ENCODE measurements around the gene CLMN. TPM values are rescaled to one million over a fixed set of nuclear protein-coding genes. Genes with fewer than 3 reads are reported as not detected.

Gene CLMN
- 19.6 TPM for total RNA-seq

GRCh38 chr14:95319312-95320077 lies at the start of gene CLMN:
Gene CLMN, minus strand, starts transcription at chr14:95319908. Its CDS starts 116 bp downstream, at chr14:95319792.
- DNase-seq (ENCODE audit: extremely low spot score in 2 of 2) = no peak
- peak within 1 kb of the TSS; percentile 88 to 89 for H3K4me3 ChIP-seq
- H3K9me3 ChIP-seq = no peaks in the 10 kb centered on the region
- H3K27ac ChIP-seq = peak within 1 kb of the TSS; percentile 93
- no peaks in the 10 kb centered on the region for H3K27me3 ChIP-seq
- intact Hi-C loops (cut with DNase I) = loop anchor here (10.0 kb wide), 1 partner anchor 215 kb away; the partner anchor contains the start of gene GLRX5
- TF ChIP-seq POLR2A (IDR thresholded peaks at IDR 0.05) = no peak
- TF ChIP-seq POLR2AphosphoS5 (IDR thresholded peaks at IDR 0.05; ENCODE audit: insufficient read depth in 1 of 2, low read depth in 1 of 2) = no peak
- H3K4me1 ChIP-seq = peaks cover 47% of the 10 kb centered on the region
- no peaks in the 10 kb centered on the region for H3K36me3 ChIP-seq

DNA sequence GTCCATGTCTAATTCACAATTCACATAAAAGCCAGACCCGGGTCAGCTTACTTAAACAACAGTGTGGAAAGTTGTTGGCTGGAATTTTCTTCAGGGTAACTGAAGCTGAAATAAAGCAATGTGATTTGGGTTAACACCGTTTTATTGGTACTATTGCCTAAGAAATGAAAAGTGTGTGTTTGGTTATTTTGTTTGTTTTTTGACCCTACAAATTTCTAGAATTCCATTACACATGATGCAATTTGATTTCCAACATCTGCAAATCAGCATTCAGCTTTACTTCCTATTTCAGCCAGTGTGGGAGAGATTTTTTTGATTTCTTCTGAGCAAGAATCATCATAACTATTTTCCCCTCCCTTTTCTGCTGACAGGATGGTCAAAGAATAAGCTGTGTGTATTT lies 45.7 kb upstream of the CLMN start:
- Histone ChIP-seq H3K9me3 (no peaks in the 10 kb centered on the region), H3K4me1 (peaks cover 13% of the 10 kb centered on the region), H3K27me3 (no peaks in the 10 kb centered on the region), H3K27ac (peak overlapping the region; percentile 52), H3K4me3 (no peak overlapping the region), H3K36me3 (no peaks in the 10 kb centered on the region)
- TF ChIP-seq POLR2A (IDR thresholded peaks at IDR 0.05) (no peak), CTCF (IDR thresholded peaks at IDR 0.05) (no peak), POLR2AphosphoS5 (IDR thresholded peaks at IDR 0.05; ENCODE audit: insufficient read depth in 1 of 2, low read depth in 1 of 2) (peak; percentile 37 to 49)
- intact Hi-C loops (cut with DNase I) = no loop called here
- no peak for DNase-seq (ENCODE audit: extremely low spot score in 2 of 2)

DNA sequence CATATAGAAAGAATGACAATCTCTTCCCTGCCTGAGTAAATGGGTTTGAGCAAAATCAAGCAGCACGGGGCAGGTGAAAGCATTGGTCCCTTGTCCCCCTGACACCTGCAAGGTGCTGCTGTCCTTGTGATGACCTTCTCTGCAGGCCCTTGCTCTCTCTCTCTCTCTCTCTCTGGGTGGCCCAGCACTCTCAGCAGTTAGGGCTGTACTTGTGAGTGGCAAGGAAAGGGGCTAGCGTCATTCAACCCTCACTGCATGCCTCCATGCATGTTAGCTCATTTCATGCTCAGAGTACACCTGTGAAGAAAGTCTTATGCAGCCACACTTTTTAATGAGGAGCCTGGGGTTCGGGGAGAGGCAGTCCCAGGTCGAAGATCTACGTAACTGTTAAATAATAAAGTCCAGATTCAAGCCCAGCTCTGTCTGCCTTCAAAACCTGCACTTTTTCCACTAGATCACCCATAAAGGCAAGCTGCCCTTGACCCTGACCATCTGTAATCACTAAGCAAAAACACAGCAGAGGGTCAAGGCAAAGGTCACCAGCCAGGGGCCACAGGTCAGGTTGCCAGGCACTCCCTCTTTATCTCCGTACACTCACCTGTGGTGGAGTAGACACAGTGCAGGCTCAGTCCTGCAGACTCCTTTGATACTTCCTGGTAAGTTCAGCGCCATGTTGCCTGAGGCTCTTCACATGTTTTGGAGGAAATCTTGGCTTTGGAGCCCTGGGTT lies 44.9 kb upstream of the CLMN start:
- Histone ChIP-seq H3K36me3 (no peaks in the 10 kb centered on the region), H3K27ac (peak overlapping the region; percentile 52), H3K4me1 (peaks cover 13% of the 10 kb centered on the region), H3K4me3 (no peak overlapping the region), H3K9me3 (no peaks in the 10 kb centered on the region), H3K27me3 (no peaks in the 10 kb centered on the region)
- intact Hi-C loops (cut with DNase I) = no loop called here
- TF ChIP-seq POLR2A (IDR thresholded peaks at IDR 0.05) (no peak), CTCF (IDR thresholded peaks at IDR 0.05) (no peak), POLR2AphosphoS5 (IDR thresholded peaks at IDR 0.05; ENCODE audit: insufficient read depth in 1 of 2, low read depth in 1 of 2) (no peak)
- peak in 1 of 2 donors; percentile 83 for DNase-seq (ENCODE audit: extremely low spot score in 2 of 2)

DNA sequence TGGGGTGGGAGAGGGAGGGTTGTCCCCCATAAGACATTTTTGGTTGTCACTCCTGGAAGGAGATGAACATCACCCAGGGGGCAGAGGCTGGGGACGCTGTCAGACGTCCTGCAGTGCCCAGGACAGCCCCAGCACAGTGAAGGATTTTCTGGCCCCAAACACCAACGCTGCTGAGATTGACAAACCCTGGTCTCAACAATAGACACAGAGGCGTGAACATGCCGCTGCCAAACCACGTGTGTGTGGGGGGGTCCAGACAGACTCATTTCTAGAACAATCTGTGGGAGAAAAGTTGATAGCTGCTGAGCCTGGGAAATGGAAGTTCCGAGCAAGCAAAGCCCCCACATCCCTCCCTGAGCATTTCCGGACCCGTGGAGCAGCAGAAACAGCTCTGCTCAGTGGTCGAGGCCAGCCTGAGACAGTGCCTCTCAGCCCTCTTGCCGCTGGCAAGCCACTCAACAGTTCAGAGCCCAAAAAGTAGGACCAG lies 43.8 kb upstream of the CLMN start:
- intact Hi-C loops (cut with DNase I) = no loop called here
- Histone ChIP-seq H3K9me3 (no peaks in the 10 kb centered on the region), H3K36me3 (no peaks in the 10 kb centered on the region), H3K27me3 (no peaks in the 10 kb centered on the region), H3K4me1 (peaks cover 13% of the 10 kb centered on the region), H3K27ac (peak overlapping the region; percentile 23), H3K4me3 (no peak overlapping the region)
- peak in 1 of 2 donors; percentile 80 for DNase-seq (ENCODE audit: extremely low spot score in 2 of 2)
- TF ChIP-seq POLR2AphosphoS5 (IDR thresholded peaks at IDR 0.05; ENCODE audit: insufficient read depth in 1 of 2, low read depth in 1 of 2) (no peak), POLR2A (IDR thresholded peaks at IDR 0.05) (no peak), CTCF (IDR thresholded peaks at IDR 0.05) (no peak)

- no peak for DNase-seq (ENCODE audit: extremely low spot score in 2 of 2)
- TF ChIP-seq POLR2AphosphoS5 (IDR thresholded peaks at IDR 0.05; ENCODE audit: insufficient read depth in 1 of 2, low read depth in 1 of 2) = no peak
- no peak for TF ChIP-seq POLR2A (IDR thresholded peaks at IDR 0.05)
- TF ChIP-seq CTCF (IDR thresholded peaks at IDR 0.05) = no peak
- no peaks in the 10 kb centered on the region for H3K27me3 ChIP-seq
- intact Hi-C loops (cut with DNase I) = no loop called here
- no peak overlapping the region for H3K4me3 ChIP-seq
- H3K27ac ChIP-seq = no peak overlapping the region
- peaks cover 13% of the 10 kb centered on the region for H3K4me1 ChIP-seq
- H3K9me3 ChIP-seq = no peaks in the 10 kb centered on the region
- no peaks in the 10 kb centered on the region for H3K36me3 ChIP-seq
These were observed 42.4 kb upstream of the CLMN start for GRCh38 chr14:95362138-95362494.

Data from vagina (tissue), 2 donors.